ENCODE data around the gene IKBKE. TPM values are rescaled to one million over a fixed set of nuclear protein-coding genes. Genes with fewer than 3 reads are reported as not detected.
A peak's percentile ranks its signal among the peaks of the same experiment; 100 is the strongest.

IKBKE gene
- total RNA-seq, 4 donors from 2014 or later = 1.4 to 2.5 (median 2.3) TPM

DNA sequence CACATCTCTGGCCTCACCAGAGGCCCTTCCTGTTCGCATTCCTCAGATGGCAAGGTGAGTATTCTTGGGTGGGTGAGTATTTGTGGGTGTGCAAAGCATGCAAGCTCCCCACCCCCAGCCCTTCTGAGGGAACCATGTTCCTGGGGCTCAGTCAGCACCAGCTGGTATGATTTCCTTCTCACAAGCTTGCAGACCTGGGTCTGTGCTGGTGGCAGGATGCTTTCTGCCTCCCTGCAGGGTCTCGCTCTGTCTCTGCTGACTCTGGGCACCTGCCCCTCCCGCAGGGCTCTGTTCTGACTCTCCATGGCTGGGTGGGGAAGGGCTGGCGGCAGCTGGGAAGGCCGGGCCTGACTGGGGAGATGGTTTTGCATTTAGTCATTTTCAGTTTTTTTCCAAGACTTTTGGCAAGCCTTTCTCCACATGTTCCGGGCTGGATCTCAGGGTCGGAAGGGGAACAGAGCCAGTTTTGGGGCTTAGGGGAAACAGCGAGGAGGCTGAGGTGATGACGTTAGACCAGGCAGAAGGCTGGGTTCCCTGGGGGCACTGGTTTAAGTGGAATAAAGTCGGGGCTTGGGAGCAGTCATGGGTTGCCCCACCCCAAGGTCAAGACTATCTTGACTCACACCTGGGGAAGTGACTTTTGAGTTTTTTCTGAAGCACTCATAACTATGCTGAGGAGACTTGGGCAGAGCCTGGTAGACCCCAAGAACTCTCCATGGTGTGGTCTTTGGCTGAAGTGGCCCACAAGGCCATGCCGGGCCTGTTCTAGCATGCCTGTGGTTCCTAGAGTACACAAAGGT lies 43.2 kb downstream of the IKBKE start:
- Histone ChIP-seq H3K36me3 (no peaks in the 10 kb centered on the region), H3K27me3 (peaks cover 0 to 6% (median 1%) of the 10 kb centered on the region in 4 donors), H3K9me3 (no peaks in the 10 kb centered on the region), H3K4me3 (no peak overlapping the region), H3K27ac (replicated peaks in 1 of 4) (peak overlapping the region in 3 of 4 donors; percentile 48 to 65 (median 49)), H3K4me1 (peaks cover 17 to 32% (median 26%) of the 10 kb centered on the region in 4 donors)
- 46% methylated on average over 7 of the region's 11 CpGs for WGBS
- intact Hi-C loops (cut with DNase I) = no loop called here
- DNase-seq (ENCODE audit: extremely low spot score) = no peak
- peak; percentile 37 to 46 for TF ChIP-seq POLR2AphosphoS5 (IDR thresholded peaks at IDR 0.05)
- TF ChIP-seq, protein P1, sequence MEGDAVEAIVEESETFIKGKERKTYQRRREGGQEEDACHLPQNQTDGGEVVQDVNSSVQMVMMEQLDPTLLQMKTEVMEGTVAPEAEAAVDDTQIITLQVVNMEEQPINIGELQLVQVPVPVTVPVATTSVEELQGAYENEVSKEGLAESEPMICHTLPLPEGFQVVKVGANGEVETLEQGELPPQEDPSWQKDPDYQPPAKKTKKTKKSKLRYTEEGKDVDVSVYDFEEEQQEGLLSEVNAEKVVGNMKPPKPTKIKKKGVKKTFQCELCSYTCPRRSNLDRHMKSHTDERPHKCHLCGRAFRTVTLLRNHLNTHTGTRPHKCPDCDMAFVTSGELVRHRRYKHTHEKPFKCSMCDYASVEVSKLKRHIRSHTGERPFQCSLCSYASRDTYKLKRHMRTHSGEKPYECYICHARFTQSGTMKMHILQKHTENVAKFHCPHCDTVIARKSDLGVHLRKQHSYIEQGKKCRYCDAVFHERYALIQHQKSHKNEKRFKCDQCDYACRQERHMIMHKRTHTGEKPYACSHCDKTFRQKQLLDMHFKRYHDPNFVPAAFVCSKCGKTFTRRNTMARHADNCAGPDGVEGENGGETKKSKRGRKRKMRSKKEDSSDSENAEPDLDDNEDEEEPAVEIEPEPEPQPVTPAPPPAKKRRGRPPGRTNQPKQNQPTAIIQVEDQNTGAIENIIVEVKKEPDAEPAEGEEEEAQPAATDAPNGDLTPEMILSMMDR (IDR thresholded peaks at IDR 0.05) = no peak

DNA sequence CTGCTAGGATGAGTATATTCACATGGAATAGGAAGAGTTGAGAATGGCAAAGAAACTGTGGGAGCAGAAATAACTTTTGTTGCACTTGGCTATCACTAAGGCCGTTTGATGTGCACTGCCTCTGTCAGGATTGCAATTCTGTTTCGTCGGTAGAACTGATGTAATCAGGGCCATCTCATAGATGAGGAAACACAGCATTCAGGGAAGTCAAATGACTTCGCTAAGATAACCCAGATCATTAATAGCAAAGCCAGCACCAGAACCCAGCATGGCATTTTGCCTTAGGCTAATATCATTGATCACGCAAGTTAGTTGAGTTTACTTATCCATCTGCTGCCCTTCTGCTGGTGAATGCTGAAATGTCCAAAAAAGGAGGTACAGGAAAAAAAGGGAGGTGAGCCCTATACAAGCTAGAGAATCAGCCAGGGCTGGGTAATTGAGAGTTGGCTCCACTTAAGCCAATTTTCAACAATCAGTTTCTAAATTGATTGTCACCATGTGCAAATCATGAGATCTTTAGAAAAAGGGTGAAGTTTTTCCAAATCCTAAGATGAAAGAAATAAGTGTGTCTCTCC lies 44.6 kb downstream of the IKBKE start:
- WGBS = 80% methylated on average over 5 of the region's 5 CpGs

DNA sequence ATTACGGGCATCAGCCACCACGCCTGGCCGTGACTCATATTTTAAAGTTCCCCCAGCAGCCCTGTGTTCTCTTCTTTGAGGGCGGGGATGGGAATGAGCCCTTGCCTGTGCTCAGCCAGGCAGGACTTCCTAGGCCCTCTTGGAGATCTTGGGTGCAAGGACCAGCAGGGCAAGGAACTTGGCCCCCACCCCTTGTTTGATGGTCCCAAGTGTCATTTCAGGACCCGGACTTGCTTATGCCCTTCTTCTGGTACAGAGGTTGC lies 46.4 kb downstream of the IKBKE start:
- H3K27ac ChIP-seq (replicated peaks in 1 of 4) = no peak overlapping the region
- intact Hi-C loops (cut with DNase I) = no loop called here
- no peak for DNase-seq (ENCODE audit: extremely low spot score)
- 83% methylated on average over 5 of the region's 5 CpGs for WGBS
- TF ChIP-seq POLR2A (IDR thresholded peaks at IDR 0.05; ENCODE audit: low read depth) = no peak
- no peak for TF ChIP-seq EP300 (IDR thresholded peaks at IDR 0.05)
- TF ChIP-seq, protein P1 (IDR thresholded peaks at IDR 0.05) = no peak
- no peak for TF ChIP-seq POLR2AphosphoS5 (IDR thresholded peaks at IDR 0.05)
- no peak overlapping the region for H3K4me3 ChIP-seq
- no peaks in the 10 kb centered on the region for H3K9me3 ChIP-seq
- H3K36me3 ChIP-seq = no peaks in the 10 kb centered on the region
- peaks cover 14 to 22% (median 17%) of the 10 kb centered on the region in 4 donors for H3K4me1 ChIP-seq
- H3K27me3 ChIP-seq = no peaks in the 10 kb centered on the region

More for the DNA sequence above, 44.6 kb downstream of the IKBKE start:
- H3K4me3 ChIP-seq = no peak overlapping the region
- H3K9me3 ChIP-seq = no peaks in the 10 kb centered on the region
- H3K4me1 ChIP-seq = peaks cover 14 to 22% (median 17%) of the 10 kb centered on the region in 4 donors
- no peaks in the 10 kb centered on the region for H3K27me3 ChIP-seq
- H3K36me3 ChIP-seq = no peaks in the 10 kb centered on the region
- peak overlapping the region in 1 of 4 donors; percentile 48 for H3K27ac ChIP-seq (replicated peaks in 1 of 4)
- DNase-seq (ENCODE audit: extremely low spot score) = no peak
- TF ChIP-seq EP300 (IDR thresholded peaks at IDR 0.05) = no peak
- peak in 1 of 2 donors; percentile 12 for TF ChIP-seq POLR2AphosphoS5 (IDR thresholded peaks at IDR 0.05)
- TF ChIP-seq POLR2A (IDR thresholded peaks at IDR 0.05; ENCODE audit: low read depth) = no peak
- TF ChIP-seq, protein P1 (IDR thresholded peaks at IDR 0.05) = no peak
- intact Hi-C loops (cut with DNase I) = no loop called here

DNA sequence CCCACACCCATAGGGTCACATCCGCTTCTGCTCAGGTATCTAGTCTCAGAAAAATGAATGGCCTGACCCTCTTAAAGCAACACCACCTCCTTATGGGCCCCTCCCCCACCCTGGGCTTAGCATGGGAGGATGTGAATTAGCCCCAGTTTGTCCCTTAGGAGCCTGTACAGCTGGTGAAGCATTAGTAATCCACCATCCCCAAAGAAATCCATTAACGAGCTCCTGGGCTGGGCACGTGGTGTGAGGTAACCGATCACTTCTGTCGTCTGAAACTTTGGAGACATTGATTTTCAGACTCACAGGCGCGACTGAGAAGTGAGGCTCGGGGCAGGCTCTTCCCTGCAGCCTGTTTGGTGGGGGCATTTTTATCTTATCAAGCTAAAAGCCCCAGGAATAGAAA lies 47.5 kb downstream of the IKBKE start:
- intact Hi-C loops (cut with DNase I) = no loop called here
- H3K27ac ChIP-seq (replicated peaks in 1 of 4) = no peak overlapping the region
- WGBS = 93% methylated on average over 8 of the region's 8 CpGs
- H3K36me3 ChIP-seq = no peaks in the 10 kb centered on the region
- DNase-seq (ENCODE audit: extremely low spot score) = no peak
- no peaks in the 10 kb centered on the region for H3K27me3 ChIP-seq
- TF ChIP-seq, protein P1 (IDR thresholded peaks at IDR 0.05) = no peak
- TF ChIP-seq EP300 (IDR thresholded peaks at IDR 0.05) = no peak
- no peak for TF ChIP-seq POLR2A (IDR thresholded peaks at IDR 0.05; ENCODE audit: low read depth)
- no peak for TF ChIP-seq POLR2AphosphoS5 (IDR thresholded peaks at IDR 0.05)
- H3K4me1 ChIP-seq = peaks cover 12 to 19% (median 16%) of the 10 kb centered on the region in 4 donors
- H3K4me3 ChIP-seq = no peak overlapping the region
- H3K9me3 ChIP-seq = no peaks in the 10 kb centered on the region

Measured in esophagus muscularis mucosa (tissue), 4 donors.